ENCODE results near the gene OXSR1.
"Not testable (repeated sequence)": the region's sequence is repeated elsewhere in the genome, so short reads cannot be mapped to it uniquely, and the experiment has no call there.

The OXSR1 gene

DNA sequence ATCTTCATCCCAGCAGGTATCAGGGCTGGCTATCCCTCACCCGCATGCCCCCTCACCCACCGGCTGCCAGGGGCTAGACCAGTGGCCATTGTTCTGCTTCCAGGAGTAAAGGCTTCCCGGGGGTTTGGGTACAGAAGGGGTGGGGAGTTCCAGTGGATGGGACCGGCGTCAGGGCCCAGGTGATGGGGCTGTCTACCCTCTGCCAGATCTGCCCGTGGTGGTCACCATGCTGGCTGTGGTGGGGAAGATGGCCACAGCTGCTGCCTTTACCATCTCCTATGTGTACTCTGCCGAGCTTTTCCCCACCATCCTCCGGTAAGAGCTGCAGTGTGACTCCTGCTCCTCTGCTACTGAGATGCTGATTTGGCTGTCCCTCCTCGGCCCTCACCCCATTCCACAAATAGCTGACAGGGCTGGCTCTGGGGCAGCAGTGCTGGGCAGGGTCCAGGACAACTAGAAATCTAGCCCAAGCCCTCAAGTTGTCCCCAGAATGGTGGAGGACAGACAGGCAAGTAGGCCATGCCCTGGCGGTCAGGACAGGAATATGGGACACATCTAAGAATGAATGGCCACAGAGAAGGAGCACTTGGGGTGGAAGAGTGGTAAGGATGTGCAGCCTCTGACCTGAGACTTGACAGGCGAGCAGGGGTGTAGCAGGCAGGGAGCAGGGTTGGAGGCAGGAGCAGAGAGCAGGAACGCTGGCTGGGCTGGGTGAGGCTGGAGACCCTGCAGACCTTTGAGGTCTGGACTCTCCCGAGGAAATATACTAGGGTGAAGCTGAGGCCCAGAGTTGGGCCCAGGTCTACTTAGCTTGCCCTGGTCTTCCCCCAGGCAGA is 111.0 kb downstream of the OXSR1 start:
- no peak for DNase-seq

DNA sequence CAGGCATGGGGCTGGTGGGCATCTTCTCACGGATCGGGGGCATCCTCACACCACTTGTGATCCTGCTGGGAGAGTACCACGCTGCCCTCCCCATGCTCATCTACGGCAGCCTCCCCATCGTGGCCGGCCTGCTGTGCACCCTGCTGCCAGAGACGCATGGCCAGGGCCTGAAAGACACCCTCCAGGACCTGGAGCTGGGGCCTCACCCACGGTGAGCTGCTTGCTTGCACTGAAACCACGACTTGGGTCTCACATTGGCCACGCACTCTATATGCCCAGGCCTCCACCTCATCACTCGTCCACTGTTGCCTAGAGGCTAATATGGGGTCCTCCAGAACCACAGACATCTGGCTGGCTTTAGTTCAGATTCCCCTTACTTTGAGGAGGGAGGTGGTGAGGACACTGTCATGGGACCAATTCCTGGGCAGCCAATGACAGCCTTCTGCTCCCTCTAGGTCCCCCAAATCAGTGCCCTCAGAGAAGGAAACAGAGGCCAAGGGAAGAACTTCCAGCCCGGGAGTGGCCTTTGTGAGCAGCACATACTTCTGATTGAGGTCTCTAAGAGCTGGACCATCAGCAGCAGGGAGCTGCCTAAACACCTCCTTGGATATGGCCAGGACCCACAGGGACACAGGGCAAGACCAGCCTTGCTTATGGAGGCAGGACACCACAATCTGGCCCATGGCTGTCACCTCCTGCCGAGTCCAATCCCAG is 111.7 kb downstream of the OXSR1 start:
- DNase-seq: no peak

DNA sequence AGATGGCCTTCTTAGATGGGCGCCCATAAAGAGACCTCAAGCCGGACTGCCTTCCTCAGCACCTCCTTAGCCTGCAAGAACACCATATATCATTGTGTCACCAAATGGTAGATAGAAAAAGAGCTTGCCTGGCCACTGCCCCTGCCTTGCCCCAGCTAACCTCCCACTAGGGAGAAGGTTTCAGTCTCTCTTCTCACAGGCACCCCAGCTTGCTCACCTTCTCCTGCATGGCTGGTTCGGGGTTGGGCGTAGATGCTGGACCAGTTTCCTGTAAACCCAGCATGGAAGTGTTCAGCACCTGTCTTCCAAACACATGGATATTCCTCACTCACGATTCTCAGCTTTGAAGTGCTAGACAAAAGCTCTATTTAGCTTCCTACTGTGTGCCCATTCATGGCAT is 113.5 kb downstream of the OXSR1 start:
- DNase-seq: no peak

GRCh38 chr3:38281895-38282686 is 116.8 kb downstream of the OXSR1 start, which contains the start of gene SLC22A14:
TSS of gene SLC22A14 (plus strand) at chr3:38282294. CDS start at chr3:38306027, 23,733 bp downstream.
- no peak for DNase-seq

DNA sequence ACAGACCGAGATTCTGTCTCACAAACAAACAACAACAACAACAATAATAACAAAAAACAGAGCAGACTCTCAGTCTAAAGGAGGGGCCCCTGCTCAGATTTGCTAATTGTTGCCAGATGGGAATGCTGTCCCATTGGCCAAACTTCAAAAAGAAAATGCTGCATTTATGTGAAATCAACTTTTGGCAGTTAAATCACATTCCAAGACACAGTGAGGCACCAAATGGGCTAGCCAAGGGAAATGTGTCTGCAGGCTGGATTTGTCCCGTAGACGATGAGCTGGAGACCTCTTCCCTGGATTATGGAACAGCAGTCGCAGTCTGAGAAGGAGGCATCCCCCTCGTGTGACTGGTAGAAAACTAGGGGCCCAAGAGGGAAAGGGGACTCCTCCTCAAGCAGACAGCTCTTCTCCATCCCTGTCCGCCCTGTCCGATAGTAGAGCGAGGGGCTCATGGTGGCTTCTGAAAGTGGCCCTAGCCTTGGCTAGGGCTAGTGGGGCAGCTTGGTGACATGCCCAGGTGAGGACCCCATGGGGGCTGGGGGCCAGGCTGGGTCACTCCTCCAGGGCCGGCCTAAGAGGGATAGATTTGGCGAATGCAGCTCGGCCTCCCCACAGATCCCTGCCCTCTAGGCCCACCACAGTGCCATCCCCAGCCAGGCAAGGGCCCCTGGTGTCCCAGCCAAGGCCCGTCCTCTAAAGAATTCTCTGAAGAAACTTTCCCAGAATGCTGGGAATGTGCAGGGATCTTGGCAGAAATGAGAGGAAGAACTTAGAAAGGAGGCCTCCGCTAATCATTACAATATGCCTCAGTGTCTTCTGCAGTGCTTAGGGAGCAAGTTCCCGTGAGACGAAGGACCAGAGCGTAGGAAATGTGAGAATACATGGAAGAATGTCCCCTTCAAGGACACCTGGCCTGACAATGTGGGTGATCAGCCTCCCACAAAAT is 118.7 kb downstream of the OXSR1 start:
- DNase-seq: no peak

DNA sequence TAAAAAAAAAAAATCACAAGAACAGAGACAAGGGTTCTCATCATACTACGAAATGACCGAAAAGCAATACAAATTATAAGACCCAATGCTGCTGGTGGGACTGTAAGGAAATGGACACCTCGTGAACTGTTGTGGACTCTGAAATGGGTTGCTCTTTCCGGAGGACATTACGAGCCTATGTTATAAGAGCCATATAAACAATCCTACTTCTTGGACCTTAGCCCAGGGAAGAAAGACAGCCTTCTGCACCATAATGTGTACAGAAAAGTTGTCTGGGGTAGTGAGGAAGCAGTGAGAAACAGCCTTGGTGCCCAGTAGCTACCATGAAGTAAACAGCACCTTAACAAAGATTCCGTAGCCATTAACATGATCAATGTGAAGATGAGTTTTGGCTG is 119.4 kb downstream of the OXSR1 start:
- no peak for DNase-seq

DNA sequence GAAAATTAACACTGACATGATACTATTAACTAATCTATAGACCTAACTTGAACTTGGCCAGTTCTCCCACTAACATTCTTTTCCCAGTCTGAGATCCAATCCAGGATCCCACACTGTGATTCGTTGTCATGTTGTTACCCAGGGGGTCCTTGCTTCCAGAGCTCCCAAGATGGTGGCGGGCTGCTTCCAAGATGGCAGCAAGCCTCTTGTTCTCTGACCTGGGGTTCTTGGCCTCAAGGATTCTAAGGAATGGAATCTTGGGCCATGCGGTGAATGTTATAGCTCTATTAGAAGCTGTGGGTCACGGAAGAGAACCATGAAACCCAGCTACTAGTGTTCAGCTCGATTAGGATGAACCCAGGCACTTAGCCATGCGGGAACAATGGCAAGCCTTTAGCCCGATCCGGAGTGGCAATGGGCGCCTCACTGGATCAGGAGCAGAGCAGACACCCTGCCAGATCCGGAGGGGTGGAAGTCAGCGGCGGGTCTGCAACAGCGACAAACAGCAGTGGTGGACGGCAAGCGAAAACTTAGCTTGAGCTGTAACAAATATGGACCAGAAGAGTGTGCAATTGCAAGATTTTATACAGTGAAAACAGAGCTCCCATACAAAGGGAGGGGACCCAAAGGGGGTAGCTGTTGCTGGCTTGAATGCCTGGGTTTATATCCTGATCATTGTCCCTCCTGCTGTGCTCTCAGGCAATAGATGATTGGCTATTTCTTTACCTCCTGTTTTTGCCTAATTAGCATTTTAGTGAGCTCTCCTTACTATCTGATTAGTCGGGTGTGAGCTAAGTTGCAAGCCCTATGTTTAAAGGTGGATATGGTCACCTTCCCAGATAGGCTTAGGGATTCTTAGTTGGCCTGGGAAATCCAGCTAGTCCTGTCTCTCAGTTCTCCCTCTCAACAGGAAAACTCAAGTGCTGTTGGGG is 124.2 kb downstream of the OXSR1 start:
- not testable (repeated sequence) for DNase-seq

- not testable (repeated sequence) for DNase-seq
These were observed 131.7 kb downstream of the OXSR1 start for GRCh38 chr3:38297053-38297452.

DNA sequence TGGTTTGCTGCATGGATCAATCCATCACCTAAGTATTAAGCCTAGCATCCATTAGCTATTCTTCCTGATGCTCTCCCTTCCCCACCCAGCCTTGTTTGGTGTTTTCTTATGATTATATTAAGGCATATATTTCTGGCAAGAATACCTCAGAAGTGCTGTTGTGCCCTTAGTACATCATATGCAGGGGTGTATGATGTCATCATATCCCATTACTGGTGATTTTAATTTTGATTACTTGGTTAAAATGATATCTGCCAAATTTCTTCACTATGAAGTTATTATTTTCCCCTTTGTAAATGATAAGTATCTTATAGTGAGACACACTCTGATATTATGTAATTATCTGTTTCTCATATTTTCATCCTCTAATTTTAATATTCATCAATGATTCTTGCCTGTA is 132.2 kb downstream of the OXSR1 start:
- DNase-seq: no peak

DNA sequence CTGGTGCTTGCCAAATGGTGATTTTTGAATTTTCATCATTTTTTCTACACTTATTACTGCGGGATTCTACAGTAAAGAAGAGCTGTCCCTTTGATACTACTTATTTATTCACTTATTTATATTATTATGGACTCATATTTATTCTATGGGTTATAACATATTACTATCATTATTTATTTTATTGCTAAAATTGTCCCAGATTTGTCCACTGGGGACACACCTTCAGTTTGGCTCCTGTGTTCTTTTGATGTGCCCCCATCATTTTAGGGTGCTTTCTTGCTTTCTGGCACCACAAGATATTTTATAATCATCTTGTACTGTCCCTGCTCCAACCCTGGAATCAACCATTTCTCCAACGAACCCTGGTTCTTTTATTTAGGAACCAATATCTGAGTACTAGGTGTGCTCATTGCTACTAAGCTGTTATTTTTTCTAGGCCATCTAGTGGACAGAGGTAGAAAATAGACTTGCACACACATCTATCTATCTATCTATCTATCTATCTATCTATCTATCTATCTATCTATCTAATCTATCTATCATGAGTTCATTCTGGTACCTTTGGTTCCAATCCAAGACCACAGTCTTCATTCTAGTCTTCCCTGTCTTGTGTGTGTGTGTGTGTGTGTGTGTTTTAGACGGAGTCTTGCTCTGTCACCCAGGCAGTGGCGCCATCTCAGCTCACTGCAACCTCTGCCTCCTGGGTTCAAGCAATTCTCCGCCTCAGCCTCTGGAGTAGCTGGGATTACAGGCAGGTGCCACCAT is 132.8 kb downstream of the OXSR1 start:
- no peak for DNase-seq

All from NCI-H748 treated with DMSO at 0.1 percent for 48 hours (cell line).